HCT116 (cell line): Measurements from ENCODE around the gene MAP4K4. TPM values are rescaled to one million over a fixed set of nuclear protein-coding genes. Genes with fewer than 3 reads are reported as not detected.

Experiments used
- ATAC-seq: fragments of 200-7000 bp; cut with Tn5 transposase; 2 replicates; pipeline ENCODE4 v1.9.1; 2020; ENCODE audit warnings: mild to moderate bottlenecking, moderate library complexity
- BruUV-seq: library from RNA; stranded (reverse); fragments of 400-500 nt; replicated peaks from 2 replicates; lab custom pipeline; 2021; lab: Mats Ljungman, UMichigan
- CTCF ChIA-PET: fragments of 300-600 bp; sonication (Branson Sonifier 250); formaldehyde crosslinking; loops from one replicate; lab custom pipeline; 2021; ENCODE audit warnings: antibody characterized with exemption; lab: Charles Lee
- POLR2A ChIA-PET: fragments of 300-600, 350-600 bp; sonication (Branson Sonifier 250); formaldehyde crosslinking; loops from one replicate; lab custom pipeline; 2021; ENCODE audit warnings: antibody characterized with exemption; lab: Charles Lee
- RAD21 ChIA-PET, 2 experiments: fragments of 300-600 bp; sonication (Branson Sonifier 250); formaldehyde crosslinking; loops; one replicate each; lab custom pipeline; 2023; ENCODE audit warnings: low total read pairs in 2 of 2; ENCODE audit not compliant: uncharacterized antibody in 2 of 2, unreplicated experiment in 2 of 2, low non-redundant PET in 1 of 2; lab: Charles Lee
- DNase-seq: peaks from one replicate; pipeline ENCODE4 v3.0.0-alpha.2; 2010; ENCODE audit warnings: low read depth, low spot score
- H2AFZ ChIP-seq: fragments of 200-600 bp; shearing (Covaris generic), sonication (generic); 2 replicates; pipeline ENCODE4 v1.6.1; 2017; ENCODE audit warnings: low read depth, mixed run types, mixed read lengths, antibody characterized with exemption, low read length; ENCODE audit not compliant: poor library complexity, severe bottlenecking
- H3K27ac ChIP-seq: 2 replicates; pipeline ENCODE4 v1.5.1; 2012; ENCODE audit warnings: low read depth, low read length
- H3K27me3 ChIP-seq: fragments of 200-600 bp; sonication (generic); 2 replicates; pipeline ENCODE4 v1.6.1; 2016; ENCODE audit warnings: mixed run types, low read length, mixed read lengths; ENCODE audit not compliant: insufficient read depth
- H3K36me3 ChIP-seq, 2 experiments: fragments of 200-500 bp in 1 of 2; fragments of 200-600 bp in 1 of 2; sonication (Bioruptor generic) in 1 of 2; sonication (generic) in 1 of 2; 2 replicates each; pipeline versions ENCODE4 v1.5.1 to v1.6.1; 2014 to 2016; ENCODE audit warnings: low read length in 2 of 2, inconsistent platforms in 1 of 2, mixed read lengths in 1 of 2, mixed run types in 1 of 2; ENCODE audit not compliant: insufficient read depth in 2 of 2, control insufficient read depth in 1 of 2
- H3K4me1 ChIP-seq, 2 experiments: fragments of 200-600 bp in 1 of 2; sonication (generic) in 1 of 2; 2 replicates each; pipeline versions ENCODE4 v1.5.1 to v1.6.1; 2012 to 2017; ENCODE audit warnings: low read length in 2 of 2, inconsistent platforms in 1 of 2, mild to moderate bottlenecking in 1 of 2, mixed read lengths in 1 of 2, mixed run types in 1 of 2, moderate library complexity in 1 of 2; ENCODE audit not compliant: insufficient read depth in 2 of 2, control insufficient read depth in 1 of 2
- H3K4me2 ChIP-seq: fragments of 200-600 bp; sonication (generic); 2 replicates; pipeline ENCODE4 v1.6.1; 2017; ENCODE audit warnings: mixed run types, low read length, mixed read lengths
- H3K4me3 ChIP-seq, 2 experiments: fragments of 200-600 bp in 1 of 2; sonication (generic) in 1 of 2; replicated peaks in 1 of 2; 2 replicates each; pipeline ENCODE4 v1.5.1; 2011 to 2016; ENCODE audit warnings: low read length in 2 of 2, control low read depth in 1 of 2, low read depth in 1 of 2, mild to moderate bottlenecking in 1 of 2, mixed read lengths in 1 of 2, mixed run types in 1 of 2
- H3K79me2 ChIP-seq: fragments of 200-600 bp; sonication (generic); 2 replicates; pipeline ENCODE4 v1.6.1; 2017; ENCODE audit warnings: mild to moderate bottlenecking, mixed run types, low read length, moderate library complexity, mixed read lengths; ENCODE audit not compliant: insufficient read depth
- H3K9ac ChIP-seq: fragments of 200-600 bp; sonication (generic); 2 replicates; pipeline ENCODE4 v1.6.1; 2016; ENCODE audit warnings: low read length, mixed read lengths
- H3K9me2 ChIP-seq: fragments of 200-600 bp; sonication (generic), shearing (Covaris generic); 2 replicates; pipeline ENCODE4 v1.6.1; 2017; ENCODE audit warnings: mixed run types, mild to moderate bottlenecking, moderate library complexity; ENCODE audit not compliant: insufficient read depth
- H3K9me3 ChIP-seq, 2 experiments: fragments of 200-500 bp in 1 of 2; fragments of 200-600 bp in 1 of 2; sonication (Bioruptor generic) in 1 of 2; sonication (generic) in 1 of 2; 2 replicates each; pipeline ENCODE4 v1.6.1; 2014 to 2017; ENCODE audit warnings: low read length in 2 of 2, mixed read lengths in 2 of 2, inconsistent platforms in 1 of 2, low read depth in 1 of 2, mild to moderate bottlenecking in 1 of 2, mixed run types in 1 of 2, moderate library complexity in 1 of 2; ENCODE audit not compliant: control insufficient read depth in 1 of 2, insufficient read depth in 1 of 2
- H4K20me1 ChIP-seq: fragments of 200-600 bp; sonication (generic), shearing (Covaris generic); 2 replicates; pipeline ENCODE4 v1.6.1; 2017; ENCODE audit warnings: mixed run types, mild to moderate bottlenecking, moderate library complexity; ENCODE audit not compliant: insufficient read depth
- ATF3 ChIP-seq: IDR thresholded peaks from 2 replicates; pipeline ENCODE4 v1.6.1; 2012
- CBX3 ChIP-seq: IDR thresholded peaks from 2 replicates; pipeline ENCODE4 v1.6.1; 2012; ENCODE audit warnings: low read depth
- CEBPB ChIP-seq: IDR thresholded peaks from 2 replicates; pipeline ENCODE4 v1.6.1; 2012; ENCODE audit warnings: low read depth
- EGR1 ChIP-seq: IDR thresholded peaks from 2 replicates; pipeline ENCODE4 v1.6.1; 2012; ENCODE audit warnings: low read depth
- ELF1 ChIP-seq: IDR thresholded peaks from 2 replicates; pipeline ENCODE4 v1.6.1; 2012; ENCODE audit warnings: low read depth, borderline replicate concordance
- EZH2 ChIP-seq: fragments of 200-600 bp; sonication (generic); IDR thresholded peaks from 2 replicates; pipeline ENCODE4 v1.6.1; 2017; ENCODE audit warnings: antibody characterized with exemption, mixed run types
- EZH2phosphoT487 ChIP-seq: fragments of 200-600 bp; IDR thresholded peaks from 2 replicates; pipeline ENCODE4 v1.6.1; 2018; ENCODE audit warnings: antibody characterized with exemption, borderline replicate concordance
- JUND ChIP-seq: IDR thresholded peaks from 2 replicates; pipeline ENCODE4 v1.6.1; 2012
- MAX ChIP-seq: IDR thresholded peaks from 2 replicates; pipeline ENCODE4 v1.6.1; 2012
- POLR2AphosphoS5 ChIP-seq: IDR thresholded peaks from 2 replicates; pipeline ENCODE4 v1.6.1; 2011; ENCODE audit warnings: mild to moderate bottlenecking, low read depth, low read length, moderate library complexity
- RAD21 ChIP-seq: IDR thresholded peaks from 2 replicates; pipeline ENCODE4 v1.6.1; 2012; ENCODE audit warnings: low read depth, mild to moderate bottlenecking
- SP1 ChIP-seq: IDR thresholded peaks from 2 replicates; pipeline ENCODE4 v1.6.1; 2012; ENCODE audit warnings: low read depth
- SRF ChIP-seq: IDR thresholded peaks from 2 replicates; pipeline ENCODE4 v1.6.1; 2012; ENCODE audit warnings: low read depth
- YY1 ChIP-seq: IDR thresholded peaks from 2 replicates; pipeline ENCODE4 v1.6.1; 2011; ENCODE audit warnings: low read length, low read depth, moderate library complexity, mild to moderate bottlenecking; ENCODE audit not compliant: insufficient replicate concordance; ENCODE audit errors: extremely low read depth
- ZBTB33 ChIP-seq: IDR thresholded peaks from 2 replicates; pipeline ENCODE4 v1.6.1; 2011; ENCODE audit warnings: mild to moderate bottlenecking, low read length, moderate library complexity; ENCODE audit not compliant: insufficient replicate concordance; ENCODE audit errors: extremely low read depth
- ZFX ChIP-seq: fragments of 450-650 bp; IDR thresholded peaks from 2 replicates; pipeline ENCODE4 v1.6.1; 2017
- intact Hi-C: fragments of 100-400 bp; cut with micrococcal nuclease; formaldehyde crosslinking; loops from 2 replicates; pipeline ENCODE4 v1.10.0; 2022
- total RNA-seq: library from RNA; stranded (reverse); gene quantifications from one replicate; pipeline ENCODE4 v1.2.1, GENCODE V29; 2021; ENCODE audit not compliant: unreplicated experiment
- TF ChIP-seq, protein P1 (sequence below): IDR thresholded peaks from 2 replicates; pipeline ENCODE4 v1.6.1; 2012; ENCODE audit warnings: low read depth
- TF ChIP-seq, protein P2 (sequence below), 3 experiments: fragments of 200-600 bp in 1 of 3; sonication (generic) in 1 of 3; IDR thresholded peaks in 2 of 3; conservative IDR thresholded peaks in 1 of 3; 2 replicates each; pipeline ENCODE4 v1.5.1; 2012 to 2017; ENCODE audit warnings: low read depth in 2 of 3, low read length in 2 of 3, antibody characterized with exemption in 1 of 3, borderline replicate concordance in 1 of 3, control low read depth in 1 of 3, mild to moderate bottlenecking in 1 of 3, mixed read lengths in 1 of 3, mixed run types in 1 of 3, moderate library complexity in 1 of 3; ENCODE audit not compliant: insufficient read depth in 1 of 3

Gene MAP4K4
- total RNA-seq, 1 experiment from 2014 or later: 62.3 TPM

DNA sequence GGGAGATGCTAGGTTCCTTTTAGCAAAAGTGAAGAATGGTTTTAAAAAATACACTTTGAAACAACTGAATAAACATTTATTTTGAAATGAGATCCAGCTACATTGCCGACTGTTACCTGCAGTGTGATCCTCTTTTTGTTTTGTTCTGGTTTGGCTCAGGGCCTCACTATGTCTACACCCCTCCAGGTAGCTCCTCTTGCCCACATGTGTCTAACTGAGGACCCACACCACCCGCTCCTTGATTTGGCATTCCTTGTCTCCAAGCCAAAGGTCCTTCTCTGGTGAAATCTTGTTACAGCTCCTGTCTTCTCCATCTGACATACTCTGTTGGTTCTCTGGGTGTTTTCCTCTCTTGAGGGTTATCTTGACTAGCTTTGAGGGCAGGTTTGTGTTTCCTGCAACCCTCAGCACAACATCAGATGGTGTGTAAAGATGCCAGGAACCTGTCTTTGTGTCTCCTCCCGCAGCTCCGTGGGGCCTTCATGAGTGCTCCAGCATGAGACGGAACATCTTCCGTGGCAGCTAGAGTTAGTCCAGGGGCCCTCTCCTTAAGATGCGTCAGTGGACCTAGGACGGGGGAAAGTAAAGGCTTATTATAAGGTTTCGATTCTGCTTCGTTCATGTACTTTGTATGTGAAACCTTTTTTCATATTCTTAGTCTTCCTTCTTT lies 32.1 kb downstream of the MAP4K4 start:
- intact Hi-C loops: no loop called here
- H3K4me3 ChIP-seq: no peak overlapping the region
- no peaks in the 10 kb centered on the region for H3K36me3 ChIP-seq
- H4K20me1 ChIP-seq: no peaks in the 10 kb centered on the region; the same call in 1 of the 2 replicates
- CTCF ChIA-PET: no interaction called here
- H3K27ac ChIP-seq: no peak overlapping the region
- BruUV-seq: no TSS peak
- H3K9ac ChIP-seq: no peak overlapping the region
- no peak overlapping the region for H3K4me2 ChIP-seq
- no peaks in the 10 kb centered on the region for H3K9me2 ChIP-seq
- RAD21 ChIA-PET: no interaction called here
- H3K79me2 ChIP-seq: peaks cover 96% of the 10 kb centered on the region
- POLR2A ChIA-PET: no interaction called here
- ATAC-seq (no peak), DNase-seq (no peak)
- TF ChIP-seq RAD21: no peak
- no peak for TF ChIP-seq CEBPB
- no peak for TF ChIP-seq EZH2phosphoT487
- TF ChIP-seq EGR1: no peak
- no peak for TF ChIP-seq CBX3
- TF ChIP-seq, protein P1, sequence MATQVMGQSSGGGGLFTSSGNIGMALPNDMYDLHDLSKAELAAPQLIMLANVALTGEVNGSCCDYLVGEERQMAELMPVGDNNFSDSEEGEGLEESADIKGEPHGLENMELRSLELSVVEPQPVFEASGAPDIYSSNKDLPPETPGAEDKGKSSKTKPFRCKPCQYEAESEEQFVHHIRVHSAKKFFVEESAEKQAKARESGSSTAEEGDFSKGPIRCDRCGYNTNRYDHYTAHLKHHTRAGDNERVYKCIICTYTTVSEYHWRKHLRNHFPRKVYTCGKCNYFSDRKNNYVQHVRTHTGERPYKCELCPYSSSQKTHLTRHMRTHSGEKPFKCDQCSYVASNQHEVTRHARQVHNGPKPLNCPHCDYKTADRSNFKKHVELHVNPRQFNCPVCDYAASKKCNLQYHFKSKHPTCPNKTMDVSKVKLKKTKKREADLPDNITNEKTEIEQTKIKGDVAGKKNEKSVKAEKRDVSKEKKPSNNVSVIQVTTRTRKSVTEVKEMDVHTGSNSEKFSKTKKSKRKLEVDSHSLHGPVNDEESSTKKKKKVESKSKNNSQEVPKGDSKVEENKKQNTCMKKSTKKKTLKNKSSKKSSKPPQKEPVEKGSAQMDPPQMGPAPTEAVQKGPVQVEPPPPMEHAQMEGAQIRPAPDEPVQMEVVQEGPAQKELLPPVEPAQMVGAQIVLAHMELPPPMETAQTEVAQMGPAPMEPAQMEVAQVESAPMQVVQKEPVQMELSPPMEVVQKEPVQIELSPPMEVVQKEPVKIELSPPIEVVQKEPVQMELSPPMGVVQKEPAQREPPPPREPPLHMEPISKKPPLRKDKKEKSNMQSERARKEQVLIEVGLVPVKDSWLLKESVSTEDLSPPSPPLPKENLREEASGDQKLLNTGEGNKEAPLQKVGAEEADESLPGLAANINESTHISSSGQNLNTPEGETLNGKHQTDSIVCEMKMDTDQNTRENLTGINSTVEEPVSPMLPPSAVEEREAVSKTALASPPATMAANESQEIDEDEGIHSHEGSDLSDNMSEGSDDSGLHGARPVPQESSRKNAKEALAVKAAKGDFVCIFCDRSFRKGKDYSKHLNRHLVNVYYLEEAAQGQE: no peak
- TF ChIP-seq EZH2: no peak
- no peak for TF ChIP-seq SRF
- no peak for TF ChIP-seq JUND
- no peak for TF ChIP-seq ZBTB33
- TF ChIP-seq YY1: no peak
- TF ChIP-seq SP1: no peak
- no peak for TF ChIP-seq POLR2AphosphoS5
- TF ChIP-seq MAX: no peak
- TF ChIP-seq ELF1: no peak
- no peak for TF ChIP-seq ZFX
- TF ChIP-seq ATF3: no peak
- TF ChIP-seq, protein P2, sequence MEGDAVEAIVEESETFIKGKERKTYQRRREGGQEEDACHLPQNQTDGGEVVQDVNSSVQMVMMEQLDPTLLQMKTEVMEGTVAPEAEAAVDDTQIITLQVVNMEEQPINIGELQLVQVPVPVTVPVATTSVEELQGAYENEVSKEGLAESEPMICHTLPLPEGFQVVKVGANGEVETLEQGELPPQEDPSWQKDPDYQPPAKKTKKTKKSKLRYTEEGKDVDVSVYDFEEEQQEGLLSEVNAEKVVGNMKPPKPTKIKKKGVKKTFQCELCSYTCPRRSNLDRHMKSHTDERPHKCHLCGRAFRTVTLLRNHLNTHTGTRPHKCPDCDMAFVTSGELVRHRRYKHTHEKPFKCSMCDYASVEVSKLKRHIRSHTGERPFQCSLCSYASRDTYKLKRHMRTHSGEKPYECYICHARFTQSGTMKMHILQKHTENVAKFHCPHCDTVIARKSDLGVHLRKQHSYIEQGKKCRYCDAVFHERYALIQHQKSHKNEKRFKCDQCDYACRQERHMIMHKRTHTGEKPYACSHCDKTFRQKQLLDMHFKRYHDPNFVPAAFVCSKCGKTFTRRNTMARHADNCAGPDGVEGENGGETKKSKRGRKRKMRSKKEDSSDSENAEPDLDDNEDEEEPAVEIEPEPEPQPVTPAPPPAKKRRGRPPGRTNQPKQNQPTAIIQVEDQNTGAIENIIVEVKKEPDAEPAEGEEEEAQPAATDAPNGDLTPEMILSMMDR (IDR thresholded peaks at IDR 0.05 in 2 of 3, conservative IDR thresholded peaks at IDR 0.05 in 1 of 3; ENCODE audit: borderline replicate concordance in 1 of 3, insufficient read depth in 1 of 3, low read depth in 2 of 3, low read length in 2 of 3): no peak
- TF ChIP-seq, all 23 proteins: peak for 0
- Histone ChIP-seq H3K4me1 (peaks cover 0 to 4% of the 10 kb centered on the region in 2 experiments; a peak in 1 of 4 replicates), H3K27me3 (no peaks in the 10 kb centered on the region), H3K9me3 (no peaks in the 10 kb centered on the region), H2AFZ (no peak overlapping the region)
